Measurements from ENCODE around the gene GZMM. TPM values are rescaled to one million over a fixed set of nuclear protein-coding genes. Genes with fewer than 3 reads are reported as not detected.

GZMM gene
- total and polyA plus RNA-seq, 7 donors = 0.49 to 11.2 TPM; not detected in 5

DNA sequence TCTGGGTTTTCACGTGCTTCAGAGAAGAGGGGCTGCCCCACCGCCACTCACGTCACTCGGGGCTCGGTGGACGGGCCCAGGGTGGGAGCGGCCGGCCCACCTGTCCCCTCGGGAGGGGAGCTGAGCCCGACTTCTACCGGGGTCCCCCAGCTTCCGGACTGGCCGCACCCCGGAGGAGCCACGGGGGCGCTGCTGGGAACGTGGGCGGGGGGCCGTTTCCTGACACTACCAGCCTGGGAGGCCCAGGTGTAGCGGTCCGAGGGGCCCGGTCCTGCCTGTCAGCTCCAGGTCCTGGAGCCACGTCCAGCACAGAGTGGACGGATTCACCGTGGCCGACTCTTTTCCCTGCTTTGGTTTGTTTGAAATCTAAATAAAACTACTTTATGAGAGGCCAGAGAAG, 2.2 kb upstream of the GZMM start:
- no peaks in the 10 kb centered on the region for H3K9me3 ChIP-seq
- no peak for DNase-seq
- H3K27ac ChIP-seq = no peak overlapping the region
- H3K27me3 ChIP-seq = no peaks in the 10 kb centered on the region
- no peak overlapping the region for H3K4me3 ChIP-seq
- peaks cover 37 to 52% (median 42%) of the 10 kb centered on the region in 4 donors for H3K36me3 ChIP-seq
- intact Hi-C loops (cut with DNase I) = no loop called here
- peaks cover 0 to 17% (median 11%) of the 10 kb centered on the region in 4 donors for H3K4me1 ChIP-seq
- 91 to 93% methylated on average over 26 of the region's 26 CpGs for WGBS, 2 donors
- TF ChIP-seq POLR2AphosphoS5 (IDR thresholded peaks at IDR 0.05) = no peak
- no peak for TF ChIP-seq POLR2A (IDR thresholded peaks at IDR 0.05)
- TF ChIP-seq CTCF (IDR thresholded peaks at IDR 0.05) = no peak
- no peak for TF ChIP-seq EP300 (IDR thresholded peaks at IDR 0.05)

DNA sequence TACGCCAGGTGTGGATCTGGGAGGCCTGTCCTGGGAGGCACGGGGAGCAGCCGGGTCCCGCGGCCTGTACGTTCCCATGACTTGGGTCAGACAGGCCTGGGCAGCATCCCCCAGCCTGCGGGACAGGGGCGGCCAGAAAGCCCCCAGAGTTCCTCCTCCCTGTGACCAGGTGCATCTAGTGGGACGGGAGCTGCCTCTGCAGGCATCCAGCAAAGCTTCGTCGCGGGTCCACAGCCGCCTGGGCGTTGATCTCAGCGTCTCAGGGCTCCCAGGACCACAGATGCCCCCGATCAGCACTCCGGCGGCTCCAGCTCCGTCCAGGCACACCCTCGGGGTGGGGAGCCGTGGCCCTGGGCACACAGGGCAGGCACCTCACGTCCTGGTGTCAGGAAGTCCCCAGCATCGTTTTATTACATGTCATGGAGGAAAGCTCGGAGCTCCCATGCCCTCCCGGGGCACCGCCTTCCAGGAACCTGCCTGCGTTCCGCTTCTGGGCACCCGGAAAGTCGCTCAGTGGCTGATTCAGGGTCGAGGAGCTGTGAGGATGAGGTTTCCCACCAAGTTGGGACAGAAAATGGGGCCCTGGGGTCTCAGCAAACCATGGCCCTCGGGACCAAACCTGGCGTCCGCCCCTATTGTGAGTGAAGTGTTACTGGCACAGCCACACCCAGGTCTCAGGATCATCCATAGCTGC, 1.5 kb upstream of the GZMM start:
- WGBS, 2 donors = 93 to 94% methylated on average over 34 of the region's 34 CpGs

GRCh38 chr19:547117-547516, 3.3 kb downstream of the GZMM start:
- intact Hi-C loops (cut with DNase I) = no loop called here
- WGBS, 2 donors = 90 to 93% methylated on average over 15 of the region's 15 CpGs
- Histone ChIP-seq H3K4me1 (peaks cover 0 to 13% (median 12%) of the 10 kb centered on the region in 4 donors), H3K4me3 (no peak overlapping the region), H3K36me3 (peaks cover 5 to 10% (median 8%) of the 10 kb centered on the region in 4 donors), H3K27me3 (peaks cover 0 to 9% (median 0%) of the 10 kb centered on the region in 3 donors), H3K27ac (no peak overlapping the region), H3K9me3 (no peaks in the 10 kb centered on the region)
- no peak for DNase-seq
- TF ChIP-seq POLR2A (IDR thresholded peaks at IDR 0.05) (no peak), EP300 (IDR thresholded peaks at IDR 0.05) (no peak), CTCF (IDR thresholded peaks at IDR 0.05) (no peak), POLR2AphosphoS5 (IDR thresholded peaks at IDR 0.05) (no peak)

More for the DNA sequence above, 1.5 kb upstream of the GZMM start:
- peaks cover 32 to 46% (median 37%) of the 10 kb centered on the region in 4 donors for H3K36me3 ChIP-seq
- TF ChIP-seq POLR2A (IDR thresholded peaks at IDR 0.05) (no peak), CTCF (IDR thresholded peaks at IDR 0.05) (no peak), POLR2AphosphoS5 (IDR thresholded peaks at IDR 0.05) (no peak), EP300 (IDR thresholded peaks at IDR 0.05) (no peak)
- H3K4me1 ChIP-seq = peaks cover 0 to 17% (median 11%) of the 10 kb centered on the region in 4 donors
- H3K9me3 ChIP-seq = no peaks in the 10 kb centered on the region
- H3K4me3 ChIP-seq = no peak overlapping the region
- peaks cover 0 to 2% (median 0%) of the 10 kb centered on the region in 3 donors for H3K27me3 ChIP-seq
- intact Hi-C loops (cut with DNase I) = no loop called here
- DNase-seq = no peak
- H3K27ac ChIP-seq = no peak overlapping the region

DNA sequence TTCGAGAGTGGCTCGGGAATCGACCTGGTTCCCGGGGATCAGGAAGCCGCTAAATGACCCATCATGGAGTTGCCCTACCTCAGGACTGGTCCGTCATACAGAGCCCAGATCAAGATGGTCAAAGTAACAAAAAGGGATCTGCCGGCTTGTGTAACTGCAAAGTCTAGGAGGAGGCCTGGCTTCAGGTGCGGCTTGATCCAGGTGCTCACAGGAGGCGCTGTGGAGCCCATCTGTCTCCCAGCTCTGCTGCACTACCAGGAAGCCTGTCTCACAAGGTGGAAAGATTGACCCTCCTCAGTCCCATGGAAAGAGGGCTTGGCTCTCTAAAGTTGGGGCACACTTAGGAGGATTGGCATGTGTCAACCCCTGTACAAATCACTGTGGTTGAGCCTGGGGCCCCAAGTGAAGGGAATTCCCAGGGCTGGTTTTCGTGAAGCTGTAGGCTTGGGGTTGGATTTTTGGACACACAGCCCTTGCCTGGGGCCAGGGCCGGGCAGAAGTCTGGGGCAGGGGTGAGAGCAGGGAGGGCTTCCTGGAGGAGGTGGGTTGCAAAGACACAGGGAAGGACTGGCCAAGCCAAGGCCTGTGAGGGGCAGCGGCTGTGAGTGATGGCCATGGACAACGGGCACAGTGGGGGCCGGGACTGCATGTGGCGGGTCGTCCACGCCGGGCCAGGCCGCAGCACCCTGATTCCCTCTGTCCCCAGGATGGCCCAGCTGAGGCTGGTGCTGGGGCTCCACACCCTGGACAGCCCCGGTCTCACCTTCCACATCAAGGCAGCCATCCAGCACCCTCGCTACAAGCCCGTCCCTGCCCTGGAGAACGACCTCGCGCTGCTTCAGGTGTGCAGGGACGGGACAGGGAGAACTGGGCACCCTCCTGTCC, 4.2 kb downstream of the GZMM start:
- Histone ChIP-seq H3K27me3 (peaks cover 0 to 9% (median 0%) of the 10 kb centered on the region in 3 donors), H3K4me1 (peaks cover 0 to 13% (median 12%) of the 10 kb centered on the region in 4 donors), H3K27ac (no peak overlapping the region), H3K4me3 (no peak overlapping the region), H3K36me3 (peaks cover 0 to under 1% (median 0%) of the 10 kb centered on the region in 4 donors), H3K9me3 (no peaks in the 10 kb centered on the region)
- TF ChIP-seq EP300 (IDR thresholded peaks at IDR 0.05) (no peak), POLR2A (IDR thresholded peaks at IDR 0.05) (no peak), CTCF (IDR thresholded peaks at IDR 0.05) (no peak), POLR2AphosphoS5 (IDR thresholded peaks at IDR 0.05) (no peak)
- intact Hi-C loops (cut with DNase I) = no loop called here
- 74 to 86% methylated on average over 26 of the region's 26 CpGs for WGBS, 2 donors
- DNase-seq = no peak
